Stimulated activated CD4-positive, alpha-beta T cell treated with anti-CD3 and anti-CD28 coated beads, Interleukin-15, amount 100 ng/mL, for 1 hour (primary cell): ENCODE measurements around the gene POLE2.
"Not testable (repeated sequence)": the region's sequence is repeated elsewhere in the genome, so short reads cannot be mapped to it uniquely, and the experiment has no call there.

Experiments used
- DNase-seq, 2 donors: peaks; one replicate each; pipeline ENCODE4 v3.0.0-alpha.2; 2020; ENCODE audit warnings: low read depth in 1 of 2, low spot score in 1 of 2

Gene POLE2

DNA sequence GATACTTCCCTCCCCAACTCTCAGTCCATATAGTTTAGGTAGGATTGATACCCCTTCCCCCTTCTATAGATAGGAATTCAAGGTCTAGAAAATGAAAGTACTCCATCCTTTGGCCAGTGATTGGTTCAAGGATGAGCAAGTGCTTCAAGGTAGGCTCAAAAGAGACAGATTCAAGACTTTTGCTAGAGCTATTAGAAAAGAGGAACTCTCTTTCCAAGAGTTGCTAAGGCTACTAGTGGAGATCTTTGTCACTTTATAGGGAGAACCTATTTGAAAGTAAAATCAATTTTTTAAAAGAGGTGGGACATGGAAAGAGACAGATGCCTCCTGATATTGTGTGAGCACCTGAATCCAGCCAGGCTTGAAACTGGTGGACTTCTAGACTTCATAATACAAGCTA is 17.5 kb downstream of the POLE2 start:
- DNase-seq: no peak

DNA sequence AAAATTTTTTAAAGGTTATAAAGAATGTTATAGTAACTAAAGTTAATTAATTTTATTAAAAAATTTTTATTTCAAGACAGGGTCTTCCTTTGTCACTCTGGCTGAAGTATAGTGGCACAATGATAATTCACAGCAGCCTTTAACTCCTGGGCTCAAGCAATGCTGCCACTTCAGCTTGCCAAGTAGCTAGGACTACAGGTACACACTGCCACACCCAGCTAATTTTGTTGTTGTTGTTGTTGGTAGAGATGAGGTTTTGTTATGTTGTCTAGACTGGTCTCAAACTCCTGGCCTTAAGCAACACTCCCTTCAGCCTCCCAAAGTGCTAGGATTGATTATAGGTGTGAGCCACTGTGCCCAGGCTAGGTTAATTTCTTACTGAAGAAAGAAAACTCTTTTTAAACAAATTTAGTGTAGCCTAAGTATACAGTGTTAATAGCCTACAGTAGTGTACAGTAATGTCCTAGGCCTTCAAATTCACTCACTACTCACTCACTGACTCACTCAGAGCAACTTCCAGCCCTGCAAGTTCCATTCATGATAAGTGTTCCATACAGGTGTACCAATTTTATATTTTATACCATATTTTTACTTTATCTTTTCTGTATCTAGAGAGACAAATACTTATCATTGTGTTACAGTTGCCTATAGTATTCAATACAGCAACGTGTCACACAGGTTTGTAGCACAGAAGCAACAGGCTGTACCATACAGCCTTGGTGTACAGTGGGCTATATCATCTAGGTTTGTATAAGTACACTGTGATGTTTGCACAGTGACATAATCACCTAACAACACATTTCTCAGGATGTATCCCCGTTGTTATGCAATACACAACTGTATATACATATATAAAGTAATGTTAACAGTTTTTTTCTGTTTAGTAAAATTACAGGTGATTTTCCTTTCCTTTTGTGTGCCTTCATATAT is 28.2 kb downstream of the POLE2 start:
- DNase-seq: no peak

DNA sequence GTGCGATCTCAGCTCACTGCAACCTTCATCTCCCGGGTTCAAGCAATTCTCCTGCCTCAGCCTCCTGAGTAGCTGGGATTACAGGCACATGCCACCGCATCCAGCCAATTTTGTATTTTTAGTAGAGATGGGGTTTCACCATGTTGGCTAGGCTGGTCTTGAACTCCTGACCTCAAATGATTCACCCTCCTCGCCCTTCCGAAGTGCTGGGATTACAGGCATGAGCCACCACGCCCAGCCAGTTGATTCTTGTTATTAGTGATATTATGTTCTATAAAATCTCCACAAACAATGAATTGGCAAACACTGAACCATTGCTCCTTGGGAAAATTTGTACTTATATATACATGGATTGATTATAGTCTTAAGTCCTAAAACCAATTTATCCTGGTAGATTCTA is 30.5 kb downstream of the POLE2 start:
- DNase-seq: not testable (repeated sequence)

DNA sequence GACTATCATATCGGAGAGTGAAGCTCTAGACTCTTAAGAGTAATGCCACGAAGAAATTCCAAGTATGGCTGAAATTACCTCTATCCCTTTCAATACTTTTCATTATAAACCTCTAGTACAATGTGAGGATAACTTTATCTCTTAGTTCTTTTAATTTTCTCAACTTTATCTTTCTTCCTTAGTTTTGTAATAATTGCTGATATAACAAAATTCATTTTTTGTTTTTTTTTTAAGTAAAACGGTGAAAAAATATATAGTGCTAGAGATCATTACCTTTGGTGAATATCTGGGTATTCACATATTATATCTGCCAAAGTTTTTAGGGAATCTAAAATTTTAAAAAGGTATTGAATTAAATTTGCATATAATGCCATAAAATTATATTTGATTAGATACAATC is 33.5 kb downstream of the POLE2 start:
- no peak for DNase-seq

DNA sequence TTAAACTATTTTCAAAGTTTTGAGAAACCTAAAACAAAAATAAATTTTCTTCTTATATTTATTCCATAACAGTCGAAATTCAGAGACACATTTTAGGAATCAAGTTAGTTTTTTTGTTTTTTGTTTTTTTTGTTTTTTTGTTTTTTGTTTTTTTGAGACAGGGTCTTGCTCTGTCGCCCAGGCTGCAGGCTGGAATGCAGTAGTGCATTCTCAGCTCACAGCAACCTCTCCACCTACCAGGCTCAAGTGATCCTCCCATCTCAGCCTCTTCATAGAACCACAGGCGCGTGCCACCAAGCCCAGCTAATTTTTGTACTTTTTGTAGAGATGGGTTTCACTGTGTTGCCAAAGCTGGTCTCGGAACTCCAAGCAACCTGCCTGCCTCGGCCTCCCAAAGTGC is 34.5 kb downstream of the POLE2 start:
- DNase-seq: no peak

DNA sequence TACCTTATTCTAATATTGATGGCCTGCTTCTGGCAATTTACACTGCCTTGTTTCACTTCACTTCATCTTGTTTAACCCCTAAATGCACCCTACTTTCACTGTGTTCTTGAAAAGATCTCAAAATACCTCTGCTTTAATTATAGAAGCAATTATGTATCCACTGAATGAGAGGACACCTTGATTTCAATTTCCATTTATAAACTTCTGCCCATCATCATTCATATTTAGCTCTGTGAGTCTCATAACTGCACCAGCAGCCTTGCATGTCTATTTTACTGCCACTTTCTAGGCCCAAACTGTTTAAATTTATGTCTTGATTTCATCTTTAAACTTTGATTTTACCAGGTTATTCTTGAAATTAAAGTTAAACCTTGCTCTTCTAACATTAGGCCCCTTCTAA is 45.9 kb downstream of the POLE2 start:
- DNase-seq: no peak

DNA sequence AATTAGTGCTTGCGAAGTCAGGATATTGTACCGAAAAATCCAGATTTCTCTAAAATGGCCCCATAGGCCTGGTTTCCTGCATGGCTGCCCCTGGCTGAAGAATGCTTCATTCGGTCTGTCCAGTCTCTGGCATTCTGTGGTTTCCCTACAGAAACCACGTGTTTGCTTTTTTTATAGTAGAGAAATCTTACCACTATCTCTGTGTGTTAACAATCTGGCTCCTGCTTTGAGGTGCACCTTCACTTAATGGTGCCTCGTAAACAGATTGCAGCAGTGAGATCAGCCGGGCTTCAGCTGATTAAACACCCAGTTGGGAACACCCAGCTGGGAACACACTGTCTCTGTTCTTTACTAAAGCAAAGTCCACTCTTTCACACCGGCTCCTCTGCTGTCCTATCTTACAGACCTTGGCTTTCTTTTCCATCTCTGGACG is 46.3 kb downstream of the POLE2 start:
- no peak for DNase-seq

DNA sequence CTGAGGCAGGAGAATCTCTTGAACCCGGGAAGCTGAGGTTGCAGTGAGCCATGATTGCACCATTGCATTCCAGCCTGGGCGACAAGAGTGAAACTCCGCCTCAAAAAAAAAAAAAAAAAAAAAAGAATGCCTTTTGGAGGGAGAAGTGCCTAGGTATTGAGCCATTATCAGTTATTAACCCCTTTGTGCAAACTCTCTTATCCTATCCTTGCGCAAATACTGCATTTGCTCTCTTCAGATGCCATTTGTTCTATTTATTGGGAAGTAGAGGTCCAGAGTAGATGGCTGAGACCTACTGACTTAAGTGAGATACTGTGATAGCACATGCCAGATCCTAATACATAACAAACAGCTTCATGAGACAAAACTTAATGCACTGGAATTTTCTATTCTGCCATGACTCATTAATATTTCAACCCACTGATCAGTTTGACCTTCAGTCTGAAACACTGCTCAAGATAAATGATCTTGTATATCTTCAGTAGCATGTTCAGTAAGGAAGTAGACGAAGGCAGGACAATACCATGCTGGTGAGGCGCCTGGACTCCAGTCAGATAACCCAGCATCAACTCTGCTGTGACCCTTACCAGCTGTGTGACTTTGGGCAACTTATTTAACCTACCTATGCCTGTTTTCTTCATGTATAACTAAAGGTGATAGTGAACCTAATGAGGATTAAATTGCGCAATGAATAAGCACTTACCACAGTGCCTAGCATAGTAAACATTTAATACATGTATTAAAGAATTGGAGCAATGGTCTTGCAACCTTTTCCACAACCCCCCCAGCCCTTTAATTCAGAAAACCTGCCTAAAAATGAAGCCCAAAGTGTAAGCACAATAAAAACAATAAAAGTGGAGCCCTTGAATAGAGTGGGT is 47.2 kb downstream of the POLE2 start:
- DNase-seq: no peak

DNA sequence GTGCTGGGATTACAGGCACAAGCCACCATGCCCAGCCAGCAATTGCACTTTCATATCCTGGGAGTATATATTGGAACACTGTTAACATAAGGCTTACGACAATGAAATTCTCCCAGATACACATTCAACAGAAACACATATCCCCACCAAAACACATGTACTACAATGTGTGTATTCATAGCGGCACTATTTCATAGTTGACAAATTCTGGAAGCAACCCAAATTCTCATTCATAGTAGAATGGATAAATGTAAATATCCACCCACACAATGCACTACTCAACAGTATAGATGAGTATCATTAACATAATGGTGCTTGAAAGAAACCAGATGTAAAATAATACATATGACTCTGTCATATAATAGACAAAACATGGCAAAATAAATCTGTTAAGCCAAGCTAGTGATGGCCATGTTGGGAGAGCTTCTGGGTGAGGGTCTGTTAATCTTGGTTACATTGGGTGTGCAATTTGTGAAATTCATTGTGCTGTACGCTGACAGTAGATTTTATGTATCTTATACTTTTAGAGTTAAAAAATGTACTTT is 50.4 kb downstream of the POLE2 start:
- DNase-seq: no peak

DNA sequence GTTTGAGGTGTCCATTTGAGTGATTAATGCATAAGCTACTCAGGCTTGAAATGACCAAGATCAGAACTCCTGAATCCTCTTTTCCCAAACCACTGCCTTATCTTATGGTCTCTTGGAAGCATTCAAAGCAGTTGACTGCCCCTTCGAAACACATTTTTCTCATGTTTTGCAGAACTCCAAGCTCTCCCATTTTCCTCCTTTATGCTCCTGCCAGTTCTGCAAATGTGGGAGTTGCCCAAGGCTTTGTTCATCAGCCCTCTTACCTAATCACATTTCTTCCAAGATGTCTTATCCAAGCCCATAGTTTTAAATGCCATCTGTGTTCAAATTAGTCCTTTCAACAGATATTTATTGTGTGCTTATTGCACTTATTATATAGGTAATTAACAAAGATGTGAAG is 51.1 kb downstream of the POLE2 start:
- no peak for DNase-seq

DNA sequence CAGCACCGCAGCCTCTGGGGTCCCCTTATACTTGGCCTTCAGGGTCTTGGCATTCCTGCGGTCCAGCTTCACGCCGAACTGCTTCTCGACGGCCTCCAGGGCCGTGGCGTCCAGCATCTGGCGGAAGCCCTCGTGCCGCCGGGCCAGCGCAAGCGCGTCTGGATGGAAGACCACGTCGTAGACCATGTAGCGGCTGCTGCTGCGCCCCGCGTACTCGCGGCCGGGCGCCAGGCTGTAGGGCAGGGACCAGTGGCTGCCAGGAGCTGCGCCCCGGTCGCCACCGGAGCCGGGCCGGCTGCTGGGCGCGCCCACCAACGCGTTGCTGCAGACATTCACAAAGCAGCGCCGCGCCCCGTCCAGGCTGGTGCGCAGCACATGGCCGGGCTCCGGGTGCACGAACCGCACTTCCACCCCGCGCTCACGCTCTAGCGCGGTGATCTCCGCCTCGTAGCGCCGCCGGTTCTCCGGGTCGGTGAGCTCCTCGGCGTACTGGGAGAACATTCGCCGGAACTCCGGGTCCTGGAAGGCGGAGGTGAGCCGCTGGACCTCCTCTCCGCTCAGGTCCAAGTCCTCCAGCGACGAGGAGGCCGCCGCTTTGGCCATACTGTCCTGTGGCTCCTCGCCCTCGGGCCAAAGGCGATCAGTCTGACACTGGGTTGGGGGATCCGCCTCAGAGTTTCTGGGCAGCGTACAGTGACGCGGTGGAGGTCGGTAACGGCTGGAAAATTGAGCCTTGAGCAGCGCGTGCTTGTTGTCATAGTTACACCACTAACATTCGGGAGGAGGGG is 53.3 kb downstream of the POLE2 start, which contains the start of gene DNAAF2:
Gene DNAAF2, minus strand, starts transcription at position 698 of the 788 bp plus-strand sequence. Its CDS starts 95 bp downstream, at position 603.
- DNase-seq: peak; percentile 43 to 46

DNA sequence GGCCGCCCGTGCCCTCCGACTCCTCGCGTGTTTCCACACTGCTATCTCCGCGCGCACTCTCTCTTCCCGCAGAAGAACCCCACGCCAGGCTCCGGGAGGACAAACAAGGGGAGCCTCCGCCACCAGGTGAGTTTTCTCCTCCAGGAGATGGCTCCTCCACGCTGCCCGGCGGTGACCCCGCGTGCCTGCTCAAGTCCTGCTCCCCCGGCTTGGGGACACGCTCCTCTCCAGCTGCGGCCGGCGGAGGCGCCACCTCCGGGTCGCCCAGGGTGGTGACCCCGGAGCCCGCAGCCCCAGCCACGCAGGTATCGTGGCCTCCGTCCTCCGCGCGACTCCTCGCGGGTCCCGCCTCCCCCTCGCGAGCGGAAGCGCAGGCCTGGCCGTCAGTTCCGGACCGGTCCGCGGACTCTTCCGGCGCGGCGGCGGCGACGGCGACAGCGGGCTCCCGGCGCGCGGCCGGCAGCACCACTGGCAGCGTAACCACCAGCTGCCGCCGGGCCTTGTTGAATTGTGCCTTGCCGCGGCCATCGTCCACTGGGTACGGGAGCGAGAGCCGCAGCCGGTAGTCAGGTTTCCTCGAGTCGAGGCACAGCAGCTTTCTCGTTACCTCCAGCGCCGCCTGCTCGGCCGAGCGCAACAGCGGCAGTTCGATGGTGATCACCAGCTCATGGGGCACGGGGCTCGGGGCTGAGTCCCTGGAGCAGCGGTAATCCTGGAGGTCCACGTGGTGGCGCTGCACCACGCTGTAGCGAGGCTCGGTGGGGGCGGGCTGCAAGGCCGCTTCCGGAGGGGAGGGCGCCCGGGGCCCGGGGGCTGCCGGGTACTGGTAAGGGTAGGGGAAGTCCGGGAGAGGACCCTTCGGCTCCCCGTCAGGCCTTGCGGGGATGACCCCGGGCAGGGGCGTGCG is 54.1 kb downstream of the POLE2 start:
- DNase-seq: peak; percentile 90 to 95

DNA sequence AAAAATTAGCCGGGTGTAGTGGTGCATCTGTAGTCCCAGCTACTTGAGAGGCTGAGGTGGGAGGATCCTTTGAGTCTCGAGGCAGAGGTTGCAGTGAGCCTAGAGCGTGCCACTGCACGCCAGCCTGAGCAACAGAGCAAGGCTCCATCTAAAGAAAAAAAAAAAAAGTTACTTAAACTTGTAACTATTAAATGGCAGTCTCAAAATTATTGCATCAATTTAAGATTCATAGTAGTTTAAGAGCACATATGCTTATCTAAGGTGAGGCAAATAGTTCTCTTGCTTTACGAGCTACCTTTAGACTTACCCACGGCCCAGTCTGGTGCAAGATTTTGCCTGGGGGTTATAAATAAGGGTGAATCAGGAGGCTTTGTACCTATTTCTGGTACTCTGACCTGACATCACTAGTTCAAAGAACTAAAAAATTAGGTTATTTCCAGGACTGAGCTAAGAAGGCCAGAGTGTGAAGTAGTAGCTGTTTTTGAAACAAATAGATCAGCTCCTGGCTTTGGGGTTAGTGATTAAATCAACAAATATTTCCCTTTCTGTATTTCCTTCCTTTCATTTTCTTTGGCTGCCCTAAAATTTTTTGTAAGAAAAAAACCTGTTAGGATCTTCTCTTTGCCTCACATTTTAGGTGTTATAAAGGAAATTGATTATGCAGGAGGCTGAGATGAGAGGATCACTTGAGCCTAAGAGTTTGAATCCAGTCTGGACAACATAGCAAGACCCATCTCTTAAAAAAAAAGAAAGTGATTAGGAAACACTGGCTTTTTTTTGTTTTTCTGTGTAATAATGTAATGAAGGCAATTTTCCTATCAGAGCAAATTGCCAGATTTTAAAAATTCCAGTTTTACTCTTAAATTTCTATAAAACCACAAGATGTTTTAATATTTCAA is 63.8 kb downstream of the POLE2 start:
- DNase-seq: no peak

DNA sequence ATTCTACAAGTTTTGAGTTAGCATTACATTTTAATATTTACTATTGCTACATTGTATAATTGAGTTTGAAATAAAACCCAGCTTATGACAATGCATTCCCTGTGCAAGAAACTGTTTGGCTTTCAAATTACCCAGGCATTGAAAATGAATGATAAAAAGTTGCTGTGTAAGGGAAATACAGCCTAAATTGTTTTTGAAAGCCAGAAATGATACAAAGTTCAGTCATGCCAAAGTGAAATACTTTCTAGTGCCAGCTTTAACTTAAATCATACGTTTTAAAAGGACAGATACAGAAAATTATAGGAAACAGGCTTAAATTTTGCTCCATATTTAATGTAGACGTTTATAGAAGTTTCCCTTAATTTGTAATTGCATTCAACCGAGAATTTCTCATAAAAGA is 64.6 kb downstream of the POLE2 start:
- DNase-seq: no peak

DNA sequence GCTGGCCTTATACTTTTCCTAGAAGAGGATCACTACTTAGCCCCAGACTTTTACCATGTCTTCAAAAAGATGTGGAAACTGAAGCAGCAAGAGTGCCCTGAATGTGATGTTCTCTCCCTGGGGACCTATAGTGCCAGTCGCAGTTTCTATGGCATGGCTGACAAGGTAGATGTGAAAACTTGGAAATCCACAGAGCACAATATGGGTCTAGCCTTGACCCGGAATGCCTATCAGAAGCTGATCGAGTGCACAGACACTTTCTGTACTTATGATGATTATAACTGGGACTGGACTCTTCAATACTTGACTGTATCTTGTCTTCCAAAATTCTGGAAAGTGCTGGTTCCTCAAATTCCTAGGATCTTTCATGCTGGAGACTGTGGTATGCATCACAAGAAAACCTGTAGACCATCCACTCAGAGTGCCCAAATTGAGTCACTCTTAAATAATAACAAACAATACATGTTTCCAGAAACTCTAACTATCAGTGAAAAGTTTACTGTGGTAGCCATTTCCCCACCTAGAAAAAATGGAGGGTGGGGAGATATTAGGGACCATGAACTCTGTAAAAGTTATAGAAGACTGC is 65.9 kb downstream of the POLE2 start:
- DNase-seq: no peak

DNA sequence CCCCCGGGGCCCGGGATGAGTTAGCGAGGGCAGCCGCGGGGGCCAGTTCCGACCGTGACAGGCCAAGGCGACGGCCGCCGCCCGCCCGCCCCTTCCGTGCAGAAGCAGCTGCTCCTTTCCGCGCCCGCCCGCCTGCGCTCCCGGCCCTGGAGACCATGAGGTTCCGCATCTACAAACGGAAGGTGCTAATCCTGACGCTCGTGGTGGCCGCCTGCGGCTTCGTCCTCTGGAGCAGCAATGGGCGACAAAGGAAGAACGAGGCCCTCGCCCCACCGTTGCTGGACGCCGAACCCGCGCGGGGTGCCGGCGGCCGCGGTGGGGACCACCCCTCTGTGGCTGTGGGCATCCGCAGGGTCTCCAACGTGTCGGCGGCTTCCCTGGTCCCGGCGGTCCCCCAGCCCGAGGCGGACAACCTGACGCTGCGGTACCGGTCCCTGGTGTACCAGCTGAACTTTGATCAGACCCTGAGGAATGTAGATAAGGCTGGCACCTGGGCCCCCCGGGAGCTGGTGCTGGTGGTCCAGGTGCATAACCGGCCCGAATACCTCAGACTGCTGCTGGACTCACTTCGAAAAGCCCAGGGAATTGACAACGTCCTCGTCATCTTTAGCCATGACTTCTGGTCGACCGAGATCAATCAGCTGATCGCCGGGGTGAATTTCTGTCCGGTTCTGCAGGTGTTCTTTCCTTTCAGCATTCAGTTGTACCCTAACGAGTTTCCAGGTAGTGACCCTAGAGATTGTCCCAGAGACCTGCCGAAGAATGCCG is 66.7 kb downstream of the POLE2 start:
- DNase-seq: peak; percentile 25 to 46
